Endodermal cell (in vitro differentiated cells): ENCODE measurements around the gene GPR63. TPM values are rescaled to one million over a fixed set of nuclear protein-coding genes. Genes with fewer than 3 reads are reported as not detected.

Experiments
- DNase-seq: peaks from one replicate; pipeline ENCODE4 v3.0.0-alpha.2; 2017
- H3K27ac ChIP-seq: 2 replicates; pipeline ENCODE4 v1.5.1; 2013; ENCODE audit warnings: mild to moderate bottlenecking, low read depth, low read length, moderate library complexity
- H3K27me3 ChIP-seq: 2 replicates; pipeline ENCODE4 v1.6.1; 2013; ENCODE audit warnings: mild to moderate bottlenecking, low read length, moderate library complexity; ENCODE audit not compliant: insufficient read depth, control insufficient read depth, poor library complexity, severe bottlenecking
- H3K36me3 ChIP-seq: 2 replicates; pipeline ENCODE4 v1.7.0; 2013; ENCODE audit warnings: mild to moderate bottlenecking, low read length, moderate library complexity; ENCODE audit not compliant: control insufficient read depth, insufficient read depth
- H3K4me1 ChIP-seq: one replicate; pipeline ENCODE4 v1.7.0; 2013; ENCODE audit warnings: low read length; ENCODE audit not compliant: control insufficient read depth, insufficient read depth
- H3K4me3 ChIP-seq: 2 replicates; pipeline ENCODE4 v1.5.1; 2013; ENCODE audit warnings: mild to moderate bottlenecking, low read length, moderate library complexity
- H3K9ac ChIP-seq: 2 replicates; pipeline ENCODE4 v1.6.1; 2013; ENCODE audit warnings: mild to moderate bottlenecking, low read length, moderate library complexity; ENCODE audit not compliant: poor library complexity, severe bottlenecking; ENCODE audit errors: extremely low read depth
- H3K9me3 ChIP-seq: 2 replicates; pipeline ENCODE4 v1.6.1; 2013; ENCODE audit warnings: mild to moderate bottlenecking, low read length, moderate library complexity; ENCODE audit not compliant: control insufficient read depth
- H3K27ac Mint-ChIP-seq: 2 replicates; pipeline ENCODE4 v1.8.0; 2020; ENCODE audit warnings: mixed read lengths
- H3K27me3 Mint-ChIP-seq: 2 replicates; pipeline ENCODE4 v1.8.0; 2021; ENCODE audit warnings: mild to moderate bottlenecking, mixed read lengths; ENCODE audit not compliant: insufficient read depth
- H3K36me3 Mint-ChIP-seq: 2 replicates; pipeline ENCODE4 v1.8.0; 2020; ENCODE audit warnings: low read depth, mixed read lengths
- H3K4me1 Mint-ChIP-seq: 2 replicates; pipeline ENCODE4 v1.8.0; 2020; ENCODE audit warnings: mixed read lengths
- H3K4me3 Mint-ChIP-seq: 2 replicates; pipeline ENCODE4 v1.8.0; 2020; ENCODE audit warnings: mild to moderate bottlenecking, moderate library complexity, mixed read lengths
- H3K9me3 Mint-ChIP-seq: 2 replicates; pipeline ENCODE4 v1.8.0; 2020; ENCODE audit warnings: mild to moderate bottlenecking, mixed read lengths
- CTCF ChIP-seq: fragments of 200-600 bp; sonication (generic); conservative IDR thresholded peaks from 2 replicates; pipeline ENCODE4 v1.5.0; 2021; ENCODE audit warnings: antibody characterized with exemption, mild to moderate bottlenecking
- whole genome bisulfite sequencing, 2 experiments: methylation state at CpG; one replicate each; pipeline versions ENCODE4 v1.1.5 to v1.1.7; 2013; ENCODE audit warnings: missing lambda C conversion rate in 2 of 2, mixed read lengths in 1 of 2; ENCODE audit not compliant: insufficient coverage in 1 of 2, insufficient read length in 1 of 2; 5-methylcytosine and 5-hydroxymethylcytosine counted together
- total RNA-seq, 2 donors: library from RNA; stranded (reverse); fragmentation: NEBNext Ultra II Directional in 1 of 2; extraction: Animal tissue kit (Norgen Biotek cat#: 25700) in 1 of 2; gene quantifications; 2 replicates in 1 of 2; 3 replicates in 1 of 2; pipeline ENCODE4 v1.2.1, GENCODE V29; 2021

Gene GPR63
- total RNA-seq, 2 donors from 2014 or later, result 4.8 to 8.5 TPM

- H3K9me3 Mint-ChIP-seq, result peaks cover 6% of the 10 kb centered on the region
- no peaks in the 10 kb centered on the region for H3K4me1 Mint-ChIP-seq
- H3K9ac ChIP-seq, result no peak overlapping the region
- no peaks in the 10 kb centered on the region for H3K9me3 ChIP-seq
- no peak for DNase-seq
- H3K27me3 Mint-ChIP-seq, result no peaks in the 10 kb centered on the region
- no peaks in the 10 kb centered on the region for H3K4me1 ChIP-seq
- H3K36me3 ChIP-seq, result no peaks in the 10 kb centered on the region
- H3K27ac ChIP-seq, result no peak overlapping the region
- H3K4me3 Mint-ChIP-seq, result no peak overlapping the region
- H3K36me3 Mint-ChIP-seq, result no peaks in the 10 kb centered on the region
- H3K27ac Mint-ChIP-seq, result no peak overlapping the region
- H3K27me3 ChIP-seq, result no peaks in the 10 kb centered on the region
- H3K4me3 ChIP-seq, result no peak overlapping the region
- no peak for TF ChIP-seq CTCF
Measured at GRCh38 chr6:96861588-96861987, 24.3 kb upstream of the GPR63 start.

GRCh38 chr6:96856856-96857255 lies 19.6 kb upstream of the GPR63 start:
- Histone ChIP-seq H3K9ac (no peak overlapping the region), H3K4me3 (no peak overlapping the region), H3K27me3 (no peaks in the 10 kb centered on the region), H3K36me3 (no peaks in the 10 kb centered on the region), H3K4me1 (no peaks in the 10 kb centered on the region), H3K9me3 (no peaks in the 10 kb centered on the region), H3K27ac (no peak overlapping the region)
- Mint-ChIP-seq H3K27me3 (no peaks in the 10 kb centered on the region), H3K36me3 (no peaks in the 10 kb centered on the region), H3K9me3 (peaks cover 17% of the 10 kb centered on the region), H3K4me3 (no peak overlapping the region), H3K27ac (no peak overlapping the region), H3K4me1 (no peaks in the 10 kb centered on the region)
- no peak for TF ChIP-seq CTCF
- WGBS, 2 experiments, result 96 to 100% methylated on average over 1 of the region's 1 CpG
- no peak for DNase-seq

GRCh38 chr6:96853083-96853482 lies 15.8 kb upstream of the GPR63 start:
- H3K27ac ChIP-seq, result no peak overlapping the region
- no CpG with 5 or more reads among the region's 2 CpGs for WGBS, 2 experiments
- Mint-ChIP-seq H3K27ac (no peak overlapping the region), H3K27me3 (no peaks in the 10 kb centered on the region), H3K9me3 (peaks cover 16% of the 10 kb centered on the region), H3K36me3 (no peaks in the 10 kb centered on the region), H3K4me1 (no peaks in the 10 kb centered on the region), H3K4me3 (no peak overlapping the region)
- H3K4me3 ChIP-seq, result no peak overlapping the region
- no peak for DNase-seq
- no peak overlapping the region for H3K9ac ChIP-seq
- no peaks in the 10 kb centered on the region for H3K9me3 ChIP-seq
- H3K27me3 ChIP-seq, result no peaks in the 10 kb centered on the region
- no peaks in the 10 kb centered on the region for H3K36me3 ChIP-seq
- TF ChIP-seq CTCF, result no peak
- H3K4me1 ChIP-seq, result no peaks in the 10 kb centered on the region
